ENCODE data around the gene NUCB2.

The NUCB2 gene

DNA sequence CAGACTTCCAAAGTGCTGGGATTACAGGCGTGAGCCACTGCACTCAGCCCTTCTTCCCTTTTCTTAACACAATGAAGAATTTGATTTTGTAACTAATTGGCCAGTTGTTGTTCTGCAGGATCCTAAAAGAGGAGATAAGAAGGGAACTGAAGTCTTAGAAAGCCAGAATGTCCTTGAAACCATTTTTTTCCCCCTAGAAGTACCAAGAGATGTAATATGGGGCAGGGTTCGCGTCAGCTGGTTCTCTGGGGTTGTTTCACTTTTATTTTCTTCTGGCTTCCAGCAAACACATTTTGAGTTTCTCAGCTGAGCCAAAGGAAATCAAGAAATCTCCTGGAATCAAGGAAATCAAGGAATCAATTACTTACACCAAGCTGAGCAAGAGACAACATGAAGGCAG is 7.6 kb upstream of the NUCB2 start:
- Histone ChIP-seq H3K4me3 (ENCODE audit: low read length in 2 of 2) (no peak overlapping the region), H3K27me3 (ENCODE audit: control insufficient read depth in 1 of 2, insufficient read depth in 2 of 2, low read length in 2 of 2) (no peaks in the 10 kb centered on the region), H3K9me3 (ENCODE audit: control insufficient read depth in 2 of 2, low read length in 2 of 2) (no peaks in the 10 kb centered on the region), H3K27ac (ENCODE audit: low read length) (no peak overlapping the region), H3K36me3 (ENCODE audit: control insufficient read depth in 2 of 2, insufficient read depth in 2 of 2, low read length in 2 of 2) (no peaks in the 10 kb centered on the region), H3K9ac (ENCODE audit: low read length in 2 of 2) (no peak overlapping the region), H3K4me1 (ENCODE audit: control insufficient read depth, insufficient read depth, low read length) (no peaks in the 10 kb centered on the region)

DNA sequence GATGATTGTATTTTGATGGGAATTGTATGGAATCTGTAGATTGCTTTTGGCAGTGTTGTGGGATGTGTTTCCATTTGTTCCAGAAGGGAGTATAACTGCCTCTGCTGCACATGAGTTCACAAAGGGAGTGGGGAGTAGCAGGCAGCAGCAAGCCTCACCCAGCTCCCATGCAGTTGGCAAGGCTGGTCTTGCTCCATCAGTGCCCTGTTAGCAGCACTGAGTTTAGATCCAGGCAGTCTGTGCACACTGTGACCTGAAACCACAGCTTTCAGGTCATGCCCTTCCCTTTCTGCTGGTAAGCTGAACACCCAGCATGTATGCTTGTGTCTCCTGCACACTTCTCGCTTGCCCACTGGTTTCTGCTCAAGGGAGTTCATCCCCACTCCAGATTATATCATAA is 3.7 kb upstream of the NUCB2 start:
- H3K36me3 ChIP-seq (ENCODE audit: control insufficient read depth in 2 of 2, insufficient read depth in 2 of 2, low read length in 2 of 2): no peaks in the 10 kb centered on the region
- no peaks in the 10 kb centered on the region for H3K27me3 ChIP-seq (ENCODE audit: control insufficient read depth in 1 of 2, insufficient read depth in 2 of 2, low read length in 2 of 2)
- no peaks in the 10 kb centered on the region for H3K9me3 ChIP-seq (ENCODE audit: control insufficient read depth in 2 of 2, low read length in 2 of 2)
- no peak overlapping the region for H3K27ac ChIP-seq (ENCODE audit: low read length)
- H3K4me3 ChIP-seq (ENCODE audit: low read length in 2 of 2): no peak overlapping the region
- H3K9ac ChIP-seq (ENCODE audit: low read length in 2 of 2): no peak overlapping the region
- peaks cover 6% of the 10 kb centered on the region for H3K4me1 ChIP-seq (ENCODE audit: control insufficient read depth, insufficient read depth, low read length)

DNA sequence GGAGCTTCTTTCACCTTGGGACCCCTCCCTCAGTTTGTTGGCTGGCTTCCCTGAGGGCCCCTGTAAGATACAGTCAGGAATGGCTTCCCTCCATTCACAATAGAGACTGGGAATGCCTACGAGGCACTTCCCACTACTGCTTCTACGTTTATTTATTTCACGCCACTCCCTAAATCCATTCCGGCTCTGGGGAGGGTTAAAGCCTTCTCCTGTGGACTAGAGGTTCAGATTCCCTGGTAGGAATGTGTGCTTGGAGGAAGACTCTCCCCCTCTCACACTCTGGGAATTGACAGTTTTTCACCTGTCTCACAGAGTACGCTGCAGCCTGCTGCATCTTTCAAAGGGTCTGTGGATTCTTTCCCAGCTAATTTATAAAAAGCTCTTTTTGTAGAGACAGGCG is 3.3 kb upstream of the NUCB2 start:
- H3K27ac ChIP-seq (ENCODE audit: low read length): no peak overlapping the region
- H3K36me3 ChIP-seq (ENCODE audit: control insufficient read depth in 2 of 2, insufficient read depth in 2 of 2, low read length in 2 of 2): no peaks in the 10 kb centered on the region
- H3K27me3 ChIP-seq (ENCODE audit: control insufficient read depth in 1 of 2, insufficient read depth in 2 of 2, low read length in 2 of 2): no peaks in the 10 kb centered on the region
- H3K9me3 ChIP-seq (ENCODE audit: control insufficient read depth in 2 of 2, low read length in 2 of 2): no peaks in the 10 kb centered on the region
- H3K9ac ChIP-seq (ENCODE audit: low read length in 2 of 2): no peak overlapping the region
- no peak overlapping the region for H3K4me3 ChIP-seq (ENCODE audit: low read length in 2 of 2)
- peaks cover 6% of the 10 kb centered on the region for H3K4me1 ChIP-seq (ENCODE audit: control insufficient read depth, insufficient read depth, low read length)

DNA sequence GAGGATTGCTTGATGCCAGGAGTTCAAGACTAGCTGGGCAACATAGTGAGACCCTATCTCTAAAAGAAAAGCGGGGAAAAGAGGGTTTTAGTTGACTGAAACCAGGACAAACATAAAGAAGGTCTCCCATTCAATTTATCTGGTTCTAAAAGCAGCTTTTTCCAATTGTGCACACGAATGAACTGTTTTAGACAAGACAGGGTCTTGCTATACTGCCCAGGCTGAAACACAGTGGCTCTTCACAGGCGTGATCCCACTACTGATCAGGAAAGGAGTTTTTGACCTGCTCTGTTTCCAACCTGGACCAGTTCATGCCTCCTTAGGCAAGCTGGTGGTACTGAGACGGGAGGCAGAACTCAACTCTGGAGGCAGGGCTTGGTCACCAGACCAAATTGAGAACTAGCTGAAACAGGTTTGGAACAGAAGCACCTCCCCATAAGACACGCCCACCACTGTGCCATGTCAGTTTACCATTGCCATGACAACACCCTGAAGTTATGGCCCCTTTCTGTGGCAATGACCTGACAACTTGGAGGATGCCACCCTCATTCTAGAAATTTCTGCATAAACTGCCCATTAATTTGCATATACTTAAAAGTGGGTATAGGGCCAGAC is 2.8 kb upstream of the NUCB2 start:
- no peaks in the 10 kb centered on the region for H3K27me3 ChIP-seq (ENCODE audit: control insufficient read depth in 1 of 2, insufficient read depth in 2 of 2, low read length in 2 of 2)
- no peaks in the 10 kb centered on the region for H3K36me3 ChIP-seq (ENCODE audit: control insufficient read depth in 2 of 2, insufficient read depth in 2 of 2, low read length in 2 of 2)
- H3K9me3 ChIP-seq (ENCODE audit: control insufficient read depth in 2 of 2, low read length in 2 of 2): no peaks in the 10 kb centered on the region
- H3K9ac ChIP-seq (ENCODE audit: low read length in 2 of 2): no peak overlapping the region
- peaks cover 6% of the 10 kb centered on the region for H3K4me1 ChIP-seq (ENCODE audit: control insufficient read depth, insufficient read depth, low read length)
- no peak overlapping the region for H3K4me3 ChIP-seq (ENCODE audit: low read length in 2 of 2)
- no peak overlapping the region for H3K27ac ChIP-seq (ENCODE audit: low read length)

DNA sequence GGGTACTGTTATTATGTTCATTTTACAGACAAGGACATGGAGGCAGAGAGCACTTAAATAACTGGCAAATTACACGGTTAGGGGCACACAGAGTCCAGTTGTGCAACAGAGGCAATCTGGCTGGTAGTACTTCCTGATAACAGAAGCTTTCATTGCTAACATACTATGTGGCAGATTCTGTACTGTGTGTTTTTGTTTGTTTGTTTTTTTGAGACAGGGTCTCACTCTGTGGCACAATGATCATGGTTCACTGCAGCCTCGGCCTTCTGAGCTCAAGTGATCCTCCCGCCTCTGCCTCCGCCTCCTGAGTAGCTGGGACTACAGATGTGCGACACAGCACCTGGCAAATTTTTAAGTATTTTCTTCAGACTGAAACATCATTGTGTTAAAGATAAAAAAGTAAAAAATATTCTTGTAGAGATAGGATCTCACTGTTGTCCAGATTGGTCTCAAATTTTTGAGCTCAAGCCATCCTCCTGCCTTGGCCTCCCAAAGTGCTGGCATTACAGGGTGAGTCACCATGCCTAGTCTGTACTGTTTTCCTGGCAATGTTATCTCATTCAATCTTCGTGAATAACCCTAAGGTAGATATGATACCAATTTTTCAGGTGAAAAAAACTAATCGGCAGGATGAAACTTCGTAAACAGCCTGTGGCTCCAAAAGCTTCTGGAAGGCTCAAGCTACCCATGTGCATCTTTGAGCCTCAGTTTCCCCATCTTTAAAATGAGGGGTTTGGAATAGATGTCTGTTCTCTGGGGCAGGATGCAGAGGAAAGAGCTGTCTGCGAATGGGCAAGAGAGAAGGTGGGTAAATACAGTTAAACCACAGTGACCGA is 921 bp upstream of the NUCB2 start:
- H3K4me1 ChIP-seq (ENCODE audit: control insufficient read depth, insufficient read depth, low read length): peaks cover 6% of the 10 kb centered on the region
- peak overlapping the region; percentile 97 for H3K9ac ChIP-seq (ENCODE audit: low read length in 2 of 2)
- H3K36me3 ChIP-seq (ENCODE audit: control insufficient read depth in 2 of 2, insufficient read depth in 2 of 2, low read length in 2 of 2): no peaks in the 10 kb centered on the region
- peak overlapping the region; percentile 89 to 94 for H3K4me3 ChIP-seq (ENCODE audit: low read length in 2 of 2)
- no peaks in the 10 kb centered on the region for H3K9me3 ChIP-seq (ENCODE audit: control insufficient read depth in 2 of 2, low read length in 2 of 2)
- no peaks in the 10 kb centered on the region for H3K27me3 ChIP-seq (ENCODE audit: control insufficient read depth in 1 of 2, insufficient read depth in 2 of 2, low read length in 2 of 2)
- peak overlapping the region; percentile 82 for H3K27ac ChIP-seq (ENCODE audit: low read length)

DNA sequence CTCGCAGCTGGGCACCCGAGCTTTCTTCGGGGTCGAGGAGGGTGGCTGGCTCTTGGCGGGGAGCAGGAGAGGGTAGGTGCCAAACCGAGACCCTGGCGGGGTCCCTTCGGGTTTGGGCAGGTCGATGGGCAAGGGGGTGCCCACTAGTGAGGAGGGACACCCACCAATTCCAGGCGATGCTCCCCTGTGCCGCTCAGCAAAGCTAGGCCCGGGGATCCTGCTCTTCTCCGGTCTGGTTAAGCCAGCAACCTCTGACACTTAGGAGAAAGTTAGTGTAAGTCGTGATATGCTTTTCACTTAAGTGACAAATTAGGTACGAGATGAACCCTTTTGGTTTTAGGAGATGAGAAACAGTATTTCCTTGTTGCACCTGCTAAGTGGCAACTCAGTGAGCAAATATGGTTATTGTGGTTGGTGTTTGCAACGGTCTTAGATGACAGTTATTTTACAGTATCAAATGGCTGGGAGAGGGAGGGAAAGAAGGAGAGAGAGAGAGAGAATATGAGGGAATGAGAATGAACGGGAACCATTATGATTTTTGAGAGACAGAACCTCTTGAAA is 565 bp downstream of the NUCB2 start:
- peaks cover 6% of the 10 kb centered on the region for H3K4me1 ChIP-seq (ENCODE audit: control insufficient read depth, insufficient read depth, low read length)
- H3K9ac ChIP-seq (ENCODE audit: low read length in 2 of 2): peak overlapping the region; percentile 90 to 97
- no peaks in the 10 kb centered on the region for H3K27me3 ChIP-seq (ENCODE audit: control insufficient read depth in 1 of 2, insufficient read depth in 2 of 2, low read length in 2 of 2)
- H3K9me3 ChIP-seq (ENCODE audit: control insufficient read depth in 2 of 2, low read length in 2 of 2): no peaks in the 10 kb centered on the region
- H3K27ac ChIP-seq (ENCODE audit: low read length): peak overlapping the region; percentile 82
- H3K4me3 ChIP-seq (ENCODE audit: low read length in 2 of 2): peak overlapping the region; percentile 89 to 94
- no peaks in the 10 kb centered on the region for H3K36me3 ChIP-seq (ENCODE audit: control insufficient read depth in 2 of 2, insufficient read depth in 2 of 2, low read length in 2 of 2)

DNA sequence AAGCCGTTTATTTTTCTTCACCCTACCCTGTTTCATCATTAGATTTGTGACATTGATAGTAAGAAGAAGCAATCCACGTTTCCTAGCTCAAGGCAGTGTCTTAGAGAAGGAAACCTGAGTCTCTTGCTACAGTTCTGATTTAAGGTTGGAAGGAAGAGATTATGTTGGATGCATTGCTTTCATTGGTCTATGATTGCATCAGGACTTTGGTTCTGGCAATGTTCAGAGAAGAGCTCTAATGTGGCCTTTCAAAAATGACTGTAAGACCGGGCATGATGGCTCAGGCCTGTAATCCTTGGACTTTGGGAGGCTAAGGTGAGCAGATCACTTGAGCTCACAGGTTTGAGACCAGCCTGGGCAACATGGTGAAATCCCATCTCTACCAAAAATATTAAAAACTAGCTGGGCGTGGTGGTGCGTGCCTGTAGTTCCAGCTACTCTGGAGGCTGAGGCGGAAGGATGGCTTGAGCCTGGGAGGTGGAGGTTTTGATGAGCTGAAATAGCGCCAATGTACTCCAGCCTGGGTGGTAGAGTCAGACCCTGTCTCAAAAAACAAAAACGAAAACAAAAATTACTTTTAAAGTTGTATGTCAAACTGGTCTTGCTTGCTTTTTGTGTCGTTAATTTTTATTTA is 4.1 kb downstream of the NUCB2 start:
- H3K27me3 ChIP-seq (ENCODE audit: control insufficient read depth in 1 of 2, insufficient read depth in 2 of 2, low read length in 2 of 2): no peaks in the 10 kb centered on the region
- no peak overlapping the region for H3K4me3 ChIP-seq (ENCODE audit: low read length in 2 of 2)
- H3K27ac ChIP-seq (ENCODE audit: low read length): no peak overlapping the region

DNA sequence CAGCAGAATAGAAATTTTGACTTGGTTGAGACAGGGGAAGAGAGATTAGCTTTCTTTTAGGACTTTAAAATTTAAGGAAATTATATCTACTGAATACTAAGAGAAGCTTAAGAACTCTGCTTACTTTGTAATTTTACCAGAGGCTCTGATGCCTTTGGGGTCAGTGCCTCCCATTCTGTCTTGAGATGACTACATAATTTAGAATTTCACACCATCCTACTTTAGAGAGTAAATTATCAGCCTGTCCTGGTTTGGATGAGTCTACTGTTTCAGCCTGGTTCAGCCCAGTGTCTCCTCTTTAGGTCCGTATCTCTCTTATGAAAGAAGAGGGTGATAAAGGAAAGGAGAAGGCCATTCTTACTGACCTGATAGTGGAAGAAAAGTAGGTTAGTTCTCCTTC is 9.8 kb downstream of the NUCB2 start:
- H3K4me1 ChIP-seq (ENCODE audit: control insufficient read depth, insufficient read depth, low read length): no peaks in the 10 kb centered on the region
- H3K27me3 ChIP-seq (ENCODE audit: control insufficient read depth in 1 of 2, insufficient read depth in 2 of 2, low read length in 2 of 2): no peaks in the 10 kb centered on the region
- no peak overlapping the region for H3K4me3 ChIP-seq (ENCODE audit: low read length in 2 of 2)
- H3K9ac ChIP-seq (ENCODE audit: low read length in 2 of 2): no peak overlapping the region
- peaks cover 3 to 10% of the 10 kb centered on the region in 2 donors for H3K36me3 ChIP-seq (ENCODE audit: control insufficient read depth in 2 of 2, insufficient read depth in 2 of 2, low read length in 2 of 2)
- no peaks in the 10 kb centered on the region for H3K9me3 ChIP-seq (ENCODE audit: control insufficient read depth in 2 of 2, low read length in 2 of 2)
- no peak overlapping the region for H3K27ac ChIP-seq (ENCODE audit: low read length)

More for the DNA sequence above, 4.1 kb downstream of the NUCB2 start:
- Histone ChIP-seq H3K4me1 (ENCODE audit: control insufficient read depth, insufficient read depth, low read length) (peaks cover 6% of the 10 kb centered on the region), H3K9ac (ENCODE audit: low read length in 2 of 2) (no peak overlapping the region), H3K9me3 (ENCODE audit: control insufficient read depth in 2 of 2, low read length in 2 of 2) (no peaks in the 10 kb centered on the region), H3K36me3 (ENCODE audit: control insufficient read depth in 2 of 2, insufficient read depth in 2 of 2, low read length in 2 of 2) (peaks cover 0 to 3% of the 10 kb centered on the region in 2 donors)

DNA sequence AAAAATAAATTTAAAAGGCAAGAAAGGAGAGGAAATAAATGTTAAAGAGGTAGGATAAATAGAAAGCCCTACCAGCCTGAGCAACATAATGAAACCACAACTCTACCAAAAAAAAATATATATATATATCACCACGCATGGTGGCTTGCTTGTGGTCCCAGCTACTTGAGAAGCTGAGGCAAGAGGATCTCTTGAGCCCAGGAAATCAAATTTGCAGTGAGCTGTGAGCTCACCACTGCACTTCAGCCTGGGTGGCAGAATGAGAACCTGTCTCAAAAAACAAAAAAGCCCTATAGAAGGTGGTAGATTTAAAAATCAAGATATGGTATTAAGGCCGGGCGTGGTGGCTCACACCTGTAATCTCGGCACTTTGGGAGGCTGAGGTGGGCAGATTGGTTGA is 10.5 kb downstream of the NUCB2 start:
- Histone ChIP-seq H3K27ac (ENCODE audit: low read length) (no peak overlapping the region), H3K4me1 (ENCODE audit: control insufficient read depth, insufficient read depth, low read length) (no peaks in the 10 kb centered on the region), H3K36me3 (ENCODE audit: control insufficient read depth in 2 of 2, insufficient read depth in 2 of 2, low read length in 2 of 2) (peaks cover 3 to 10% of the 10 kb centered on the region in 2 donors), H3K9ac (ENCODE audit: low read length in 2 of 2) (no peak overlapping the region), H3K9me3 (ENCODE audit: control insufficient read depth in 2 of 2, low read length in 2 of 2) (no peaks in the 10 kb centered on the region), H3K4me3 (ENCODE audit: low read length in 2 of 2) (no peak overlapping the region), H3K27me3 (ENCODE audit: control insufficient read depth in 1 of 2, insufficient read depth in 2 of 2, low read length in 2 of 2) (no peaks in the 10 kb centered on the region)

DNA sequence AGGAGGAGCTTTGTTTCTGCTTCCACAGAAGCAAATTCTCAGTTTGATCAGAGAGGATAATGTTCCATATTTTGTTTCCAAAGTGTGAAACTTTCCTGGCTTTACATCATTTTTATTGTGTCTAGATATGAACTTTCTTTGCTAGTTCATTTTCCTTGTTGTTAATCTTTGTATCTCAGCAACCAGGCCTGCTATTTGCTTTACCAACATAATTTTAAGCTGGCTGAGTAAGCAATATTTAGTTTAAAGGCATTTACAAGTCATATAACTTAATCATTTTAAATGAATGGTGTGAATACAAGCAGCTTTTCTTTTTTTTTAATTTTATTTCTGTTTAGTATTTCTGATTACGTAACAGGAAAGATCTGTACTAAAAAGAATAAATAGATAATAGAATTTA is 15.2 kb downstream of the NUCB2 start:
- H3K4me1 ChIP-seq (ENCODE audit: control insufficient read depth, insufficient read depth, low read length): no peaks in the 10 kb centered on the region
- no peaks in the 10 kb centered on the region for H3K27me3 ChIP-seq (ENCODE audit: control insufficient read depth in 1 of 2, insufficient read depth in 2 of 2, low read length in 2 of 2)
- no peaks in the 10 kb centered on the region for H3K9me3 ChIP-seq (ENCODE audit: control insufficient read depth in 2 of 2, low read length in 2 of 2)
- no peak overlapping the region for H3K27ac ChIP-seq (ENCODE audit: low read length)
- no peak overlapping the region for H3K9ac ChIP-seq (ENCODE audit: low read length in 2 of 2)
- H3K36me3 ChIP-seq (ENCODE audit: control insufficient read depth in 2 of 2, insufficient read depth in 2 of 2, low read length in 2 of 2): peaks cover 2 to 4% of the 10 kb centered on the region in 2 donors
- H3K4me3 ChIP-seq (ENCODE audit: low read length in 2 of 2): no peak overlapping the region

Measured in stomach smooth muscle (tissue), 2 donors.